Ascending aorta (tissue), 2 donors: ENCODE results near the gene SLC2A2. TPM values are rescaled to one million over a fixed set of nuclear protein-coding genes. Genes with fewer than 3 reads are reported as not detected.

Experiments
- DNase-seq, 2 donors: peaks; one replicate each; pipeline ENCODE4 v3.0.0-alpha.2; 2019; ENCODE audit warnings: low spot score in 2 of 2
- H3K27ac ChIP-seq, 2 donors: fragments of 200-600 bp; sonication (generic); one replicate each; pipeline ENCODE4 v1.5.1; 2016 to 2017; ENCODE audit warnings: mild to moderate bottlenecking in 1 of 2
- H3K27me3 ChIP-seq: fragments of 200-600 bp; sonication (generic); one replicate; pipeline ENCODE4 v1.5.1; 2017
- H3K36me3 ChIP-seq, 2 donors: fragments of 200-600 bp; sonication (generic); one replicate each; pipeline ENCODE4 v1.5.1; 2016
- H3K4me1 ChIP-seq, 2 donors: fragments of 200-600 bp; sonication (generic); one replicate each; pipeline ENCODE4 v1.5.1; 2016 to 2017; ENCODE audit warnings: mild to moderate bottlenecking in 1 of 2
- H3K4me3 ChIP-seq, 2 donors: fragments of 200-600 bp; sonication (generic); one replicate each; pipeline ENCODE4 v1.5.1; 2016 to 2017; ENCODE audit warnings: mild to moderate bottlenecking in 1 of 2
- H3K9me3 ChIP-seq, 2 donors: fragments of 200-600 bp; sonication (generic); one replicate each; pipeline ENCODE4 v1.5.1; 2016
- intact Hi-C: fragments of 100-400 bp; cut with DNase I; formaldehyde crosslinking; loops from one replicate; pipeline ENCODE4 v1.15.1; 2023
- total RNA-seq: library from RNA; depleted of rRNA; stranded (reverse); fragments of >200 nt; gene quantifications from one replicate; pipeline ENCODE4 v1.1.0, GENCODE V29; 2016
- TF ChIP-seq, protein P1 (sequence below), 3 experiments: fragments of 200-600 bp in 2 of 3; fragments of 450-650 bp in 1 of 3; sonication (generic) in 2 of 3; IDR thresholded peaks; one replicate each; pipeline ENCODE4 v1.5.1; 2016 to 2019; ENCODE audit warnings: antibody characterized with exemption in 3 of 3, mild to moderate bottlenecking in 1 of 3, moderate library complexity in 1 of 3

SLC2A2 gene
- total RNA-seq, 1 donor from 2014 or later = not detected

GRCh38 chr3:170991664-170992063 is 34.9 kb downstream of the SLC2A2 start:
- no peaks in the 10 kb centered on the region for H3K9me3 ChIP-seq
- intact Hi-C loops = no loop called here
- no peaks in the 10 kb centered on the region for H3K27me3 ChIP-seq
- H3K4me3 ChIP-seq = no peak overlapping the region
- no peak for DNase-seq
- TF ChIP-seq, protein P1, sequence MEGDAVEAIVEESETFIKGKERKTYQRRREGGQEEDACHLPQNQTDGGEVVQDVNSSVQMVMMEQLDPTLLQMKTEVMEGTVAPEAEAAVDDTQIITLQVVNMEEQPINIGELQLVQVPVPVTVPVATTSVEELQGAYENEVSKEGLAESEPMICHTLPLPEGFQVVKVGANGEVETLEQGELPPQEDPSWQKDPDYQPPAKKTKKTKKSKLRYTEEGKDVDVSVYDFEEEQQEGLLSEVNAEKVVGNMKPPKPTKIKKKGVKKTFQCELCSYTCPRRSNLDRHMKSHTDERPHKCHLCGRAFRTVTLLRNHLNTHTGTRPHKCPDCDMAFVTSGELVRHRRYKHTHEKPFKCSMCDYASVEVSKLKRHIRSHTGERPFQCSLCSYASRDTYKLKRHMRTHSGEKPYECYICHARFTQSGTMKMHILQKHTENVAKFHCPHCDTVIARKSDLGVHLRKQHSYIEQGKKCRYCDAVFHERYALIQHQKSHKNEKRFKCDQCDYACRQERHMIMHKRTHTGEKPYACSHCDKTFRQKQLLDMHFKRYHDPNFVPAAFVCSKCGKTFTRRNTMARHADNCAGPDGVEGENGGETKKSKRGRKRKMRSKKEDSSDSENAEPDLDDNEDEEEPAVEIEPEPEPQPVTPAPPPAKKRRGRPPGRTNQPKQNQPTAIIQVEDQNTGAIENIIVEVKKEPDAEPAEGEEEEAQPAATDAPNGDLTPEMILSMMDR (IDR thresholded peaks at IDR 0.05) = no peak
- H3K4me1 ChIP-seq = no peaks in the 10 kb centered on the region
- no peak overlapping the region for H3K27ac ChIP-seq
- H3K36me3 ChIP-seq = no peaks in the 10 kb centered on the region

GRCh38 chr3:170989100-170989648 is 37.3 kb downstream of the SLC2A2 start:
- intact Hi-C loops = no loop called here
- no peaks in the 10 kb centered on the region for H3K36me3 ChIP-seq
- H3K27me3 ChIP-seq = no peaks in the 10 kb centered on the region
- DNase-seq = no peak
- no peaks in the 10 kb centered on the region for H3K4me1 ChIP-seq
- TF ChIP-seq, protein P1 (IDR thresholded peaks at IDR 0.05) = no peak
- H3K4me3 ChIP-seq = no peak overlapping the region
- H3K9me3 ChIP-seq = peaks cover 0 to 3% of the 10 kb centered on the region in 2 donors
- H3K27ac ChIP-seq = no peak overlapping the region

DNA sequence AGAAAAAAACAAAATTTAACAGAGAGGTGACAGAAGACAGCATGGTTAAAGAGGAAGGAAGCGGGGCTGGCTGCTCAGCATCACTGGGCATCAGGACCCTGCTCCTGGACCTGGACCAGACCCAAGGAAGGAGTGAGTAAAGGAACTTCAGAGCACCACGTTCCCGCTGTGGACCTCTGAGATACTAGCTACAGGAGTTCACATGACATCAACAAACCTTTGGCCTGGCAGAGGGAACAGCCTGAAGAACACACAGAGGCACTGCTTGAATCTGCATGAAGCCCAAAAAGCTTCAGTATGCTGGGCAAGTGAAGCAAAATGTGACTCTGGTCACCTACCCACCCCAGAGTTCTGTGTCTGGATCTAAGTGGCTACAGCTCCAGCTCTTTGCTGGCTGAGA is 38.1 kb downstream of the SLC2A2 start:
- Histone ChIP-seq H3K27me3 (no peaks in the 10 kb centered on the region), H3K27ac (no peak overlapping the region), H3K4me1 (no peaks in the 10 kb centered on the region), H3K4me3 (no peak overlapping the region), H3K36me3 (no peaks in the 10 kb centered on the region), H3K9me3 (peaks cover 0 to 7% of the 10 kb centered on the region in 2 donors)
- TF ChIP-seq, protein P1 (IDR thresholded peaks at IDR 0.05) = no peak
- DNase-seq = no peak
- intact Hi-C loops = no loop called here

DNA sequence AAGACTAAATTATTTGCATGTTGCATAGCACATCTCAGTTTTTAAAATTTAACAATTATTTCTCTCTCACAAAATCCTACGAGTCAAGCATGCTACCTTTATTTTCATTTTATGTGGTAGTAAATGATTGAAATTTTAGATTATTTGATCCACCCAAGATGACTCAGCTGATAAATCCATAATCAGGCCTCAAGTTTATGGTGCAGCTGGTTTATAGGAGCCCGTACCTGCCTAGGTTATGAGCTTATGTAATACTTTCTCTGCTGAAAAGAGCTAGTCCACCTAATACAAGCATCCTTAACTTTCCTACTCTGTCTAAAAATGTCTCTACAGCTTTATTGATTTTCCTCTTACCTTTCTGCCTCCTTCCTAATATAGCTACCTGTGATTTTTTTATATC is 41.2 kb downstream of the SLC2A2 start:
- intact Hi-C loops = no loop called here
- Histone ChIP-seq H3K36me3 (no peaks in the 10 kb centered on the region), H3K27me3 (no peaks in the 10 kb centered on the region), H3K4me3 (no peak overlapping the region), H3K9me3 (peaks cover 0 to 7% of the 10 kb centered on the region in 2 donors), H3K4me1 (no peaks in the 10 kb centered on the region), H3K27ac (no peak overlapping the region)
- TF ChIP-seq, protein P1 (IDR thresholded peaks at IDR 0.05) = no peak
- no peak for DNase-seq

- intact Hi-C loops = no loop called here
- TF ChIP-seq, protein P1 (IDR thresholded peaks at IDR 0.05) = no peak
- no peak overlapping the region for H3K27ac ChIP-seq
These were observed 43.8 kb downstream of the SLC2A2 start for GRCh38 chr3:170982733-170983132.

GRCh38 chr3:170980399-170980798 is 46.1 kb downstream of the SLC2A2 start:
- H3K27ac ChIP-seq = no peak overlapping the region
- TF ChIP-seq, protein P1 (IDR thresholded peaks at IDR 0.05) = no peak
- no peaks in the 10 kb centered on the region for H3K36me3 ChIP-seq
- peaks cover 0 to 7% of the 10 kb centered on the region in 2 donors for H3K9me3 ChIP-seq
- DNase-seq = no peak
- intact Hi-C loops = no loop called here
- H3K4me3 ChIP-seq = no peak overlapping the region
- H3K27me3 ChIP-seq = no peaks in the 10 kb centered on the region
- H3K4me1 ChIP-seq = no peaks in the 10 kb centered on the region

More at GRCh38 chr3:170982733-170983132, 43.8 kb downstream of the SLC2A2 start:
- Histone ChIP-seq H3K4me3 (no peak overlapping the region), H3K27me3 (no peaks in the 10 kb centered on the region), H3K36me3 (no peaks in the 10 kb centered on the region), H3K9me3 (peaks cover 0 to 7% of the 10 kb centered on the region in 2 donors), H3K4me1 (no peaks in the 10 kb centered on the region)
- DNase-seq = no peak
